Keratinocyte (primary cell): ENCODE measurements around the gene FOXS1. TPM values are rescaled to one million over a fixed set of nuclear protein-coding genes. Genes with fewer than 3 reads are reported as not detected.

ENCODE experiments used
- DNase-seq: peaks from one replicate; pipeline ENCODE4 v3.0.0-alpha.2; 2011; ENCODE audit warnings: low read depth, missing footprints, low spot score
- FAIRE-seq: peaks from 2 replicates; lab custom pipeline; 2011; peaks lifted over from hg19 to GRCh38; lab: Jason Lieb, UNC
- H2AFZ ChIP-seq: 2 replicates; pipeline ENCODE4 v1.6.0; 2012; ENCODE audit warnings: low read length, control low read depth, inconsistent platforms; ENCODE audit not compliant: control insufficient read depth
- H3K27ac ChIP-seq: 2 replicates; pipeline ENCODE4 v1.5.1; 2011; ENCODE audit warnings: low read length; ENCODE audit not compliant: control insufficient read depth, insufficient read depth
- H3K27me3 ChIP-seq: 3 replicates; pipeline ENCODE4 v1.6.0; 2011; ENCODE audit warnings: low read length; ENCODE audit not compliant: control insufficient read depth, insufficient read depth; ENCODE audit errors: extremely low read depth
- H3K36me3 ChIP-seq, 2 experiments: 2 replicates in 1 of 2; 3 replicates in 1 of 2; pipeline ENCODE4 v1.5.1; 2011; ENCODE audit warnings: low read length in 2 of 2, mild to moderate bottlenecking in 1 of 2; ENCODE audit not compliant: control insufficient read depth in 2 of 2, insufficient read depth in 2 of 2; ENCODE audit errors: extremely low read depth in 1 of 2
- H3K4me1 ChIP-seq: 3 replicates; pipeline ENCODE4 v1.5.1; 2011; ENCODE audit warnings: low read length; ENCODE audit not compliant: control insufficient read depth, insufficient read depth; ENCODE audit errors: extremely low read depth
- H3K4me2 ChIP-seq: 3 replicates; pipeline ENCODE4 v1.6.0; 2011; ENCODE audit warnings: low read depth, low read length; ENCODE audit not compliant: control insufficient read depth, insufficient read depth; ENCODE audit errors: extremely low read depth
- H3K4me3 ChIP-seq, 3 experiments: fragments of 200-600 bp in 1 of 3; sonication (generic) in 1 of 3; 2 replicates in 2 of 3; 3 replicates in 1 of 3; pipeline ENCODE4 v1.5.1; 2011 to 2016; ENCODE audit warnings: low read length in 3 of 3, mild to moderate bottlenecking in 3 of 3, control low read depth in 2 of 3, inconsistent platforms in 1 of 3, low read depth in 1 of 3, mixed read lengths in 1 of 3, mixed run types in 1 of 3, moderate library complexity in 1 of 3; ENCODE audit not compliant: control insufficient read depth in 2 of 3, insufficient read depth in 2 of 3; ENCODE audit errors: extremely low read depth in 1 of 3
- H3K79me2 ChIP-seq: 2 replicates; pipeline ENCODE4 v1.6.0; 2012; ENCODE audit warnings: low read length; ENCODE audit not compliant: control insufficient read depth, insufficient read depth
- H3K9ac ChIP-seq: 3 replicates; pipeline ENCODE4 v1.6.0; 2011; ENCODE audit warnings: low read length; ENCODE audit not compliant: control insufficient read depth, insufficient read depth; ENCODE audit errors: extremely low read depth
- H3K9me1 ChIP-seq: 3 replicates; pipeline ENCODE4 v1.6.0; 2011; ENCODE audit warnings: low read length; ENCODE audit not compliant: control insufficient read depth, insufficient read depth; ENCODE audit errors: extremely low read depth
- H3K9me3 ChIP-seq: 2 replicates; pipeline ENCODE4 v1.5.1; 2012; ENCODE audit warnings: low read depth, low read length; ENCODE audit not compliant: control insufficient read depth
- H4K20me1 ChIP-seq: 3 replicates; pipeline ENCODE4 v1.6.0; 2011; ENCODE audit warnings: low read length; ENCODE audit not compliant: control insufficient read depth, insufficient read depth; ENCODE audit errors: extremely low read depth
- CTCF ChIP-seq, 3 experiments: IDR thresholded peaks in 1 of 3; conservative IDR thresholded peaks in 1 of 3; optimal IDR thresholded peaks in 1 of 3; 2 replicates in 2 of 3; 3 replicates in 1 of 3; pipeline versions ENCODE3 to v1.5.1; 2011; ENCODE audit warnings: low read length in 3 of 3, mild to moderate bottlenecking in 3 of 3, moderate library complexity in 2 of 3, control low read depth in 1 of 3, inconsistent platforms in 1 of 3; ENCODE audit not compliant: insufficient read depth in 2 of 3; ENCODE audit errors: extremely low read depth in 1 of 3
- EZH2 ChIP-seq: IDR thresholded peaks from one replicate; pipeline ENCODE4 v1.6.1; 2012; ENCODE audit warnings: inconsistent platforms, mild to moderate bottlenecking, low read length, moderate library complexity
- dilution Hi-C: fragments of 300-500 bp; cut with MboI; formaldehyde crosslinking; loops from one replicate; pipeline ENCODE4 v1.7.0; 2020; ENCODE audit warnings: low sequenced_read_pairs; ENCODE audit not compliant: extremely low pct_ligation_motif_present
- polyA plus RNA-seq, 5 experiments: library from polyadenylated mRNA; depleted of rRNA in 3 of 5; stranded (reverse) in 3 of 5; stranded (forward) in 1 of 5; unstranded in 1 of 5; fragments of >200 nt; gene quantifications; 1 replicate in 1 of 5; 2 replicates in 3 of 5; 3 replicates in 1 of 5; pipeline versions ENCODE4 v1.2.1 to v1.2.3, GENCODE V29; 2011 to 2012; ENCODE audit warnings: missing spikeins in 2 of 5, low read depth in 1 of 5, low replicate concordance in 1 of 5

FOXS1 gene
- polyA plus RNA-seq, 1 donor (not counting 4 experiments of a cell fraction or from before 2014, with no cell fraction given), result not detected

- Histone ChIP-seq H3K4me3 (no peak overlapping the region), H3K79me2 (no peaks in the 10 kb centered on the region), H3K9me1 (no peaks in the 10 kb centered on the region), H3K9ac (no peak overlapping the region), H3K4me1 (no peaks in the 10 kb centered on the region), H4K20me1 (no peaks in the 10 kb centered on the region), H2AFZ (no peak overlapping the region), H3K27ac (no peak overlapping the region), H3K4me2 (no peak overlapping the region), H3K27me3 (peaks cover 4% of the 10 kb centered on the region), H3K36me3 (no peaks in the 10 kb centered on the region), H3K9me3 (no peaks in the 10 kb centered on the region)
- TF ChIP-seq EZH2 (no peak), CTCF (optimal IDR thresholded peaks at IDR 0.05 in 1 of 3, IDR thresholded peaks at IDR 0.05 in 1 of 3, conservative IDR thresholded peaks at IDR 0.05 in 1 of 3; ENCODE audit: extremely low read depth in 1 of 3, insufficient read depth in 2 of 3, low read length in 3 of 3) (no peak)
- dilution Hi-C loops, result no loop called here
- no peak for FAIRE-seq
- DNase-seq, result no peak
Observed at GRCh38 chr20:31820228-31820627, 25.2 kb downstream of the FOXS1 start.

GRCh38 chr20:31819083-31819784 lies 26.2 kb downstream of the FOXS1 start, which contains the start of gene MYLK2:
Gene MYLK2, plus strand, starts transcription at chr20:31819356. Its CDS starts 225 bp downstream, at chr20:31819581.
- dilution Hi-C loops, result no loop called here
- FAIRE-seq (no peak), DNase-seq (no peak)

More at GRCh38 chr20:31819083-31819784, 26.2 kb downstream of the FOXS1 start, which contains the start of gene MYLK2:
- no peaks in the 10 kb centered on the region for H3K9me3 ChIP-seq
- H3K36me3 ChIP-seq, result no peaks in the 10 kb centered on the region
- H3K4me2 ChIP-seq, result no peak within 1 kb of the TSS
- no peak within 1 kb of the TSS for H3K9ac ChIP-seq
- no peaks in the 10 kb centered on the region for H4K20me1 ChIP-seq
- no peak within 1 kb of the TSS for H3K27ac ChIP-seq
- H3K4me1 ChIP-seq, result no peaks in the 10 kb centered on the region
- H2AFZ ChIP-seq, result no peak within 1 kb of the TSS
- no peak for TF ChIP-seq EZH2
- no peak for TF ChIP-seq CTCF (optimal IDR thresholded peaks at IDR 0.05 in 1 of 3, IDR thresholded peaks at IDR 0.05 in 1 of 3, conservative IDR thresholded peaks at IDR 0.05 in 1 of 3; ENCODE audit: extremely low read depth in 1 of 3, insufficient read depth in 2 of 3, low read length in 3 of 3)
- no peaks in the 10 kb centered on the region for H3K9me1 ChIP-seq
- peaks cover 4% of the 10 kb centered on the region for H3K27me3 ChIP-seq
- H3K79me2 ChIP-seq, result no peaks in the 10 kb centered on the region
- H3K4me3 ChIP-seq, result no peak within 1 kb of the TSS
